Muscle of arm (tissue), 12 donors: ENCODE measurements around the gene LY9. TPM values are rescaled to one million over a fixed set of nuclear protein-coding genes. Genes with fewer than 3 reads are reported as not detected.
"Not testable (repeated sequence)": the region's sequence is repeated elsewhere in the genome, so short reads cannot be mapped to it uniquely, and the experiment has no call there.

Experiments
- DNase-seq: peaks from one replicate; pipeline ENCODE4 v3.0.0-alpha.2; 2013
- polyA plus RNA-seq, 12 donors: library from polyadenylated mRNA; unstranded; fragments of 120-200 nt; gene quantifications; one replicate each; pipeline ENCODE4 v1.2.1, GENCODE V29; 2013; ENCODE audit not compliant: insufficient read length in 12 of 12

Gene LY9
- polyA plus RNA-seq, 12 donors: 0.08 to 1.4 (median 0.30) TPM; not detected in 3

GRCh38 chr1:160863774-160864131 lies 67.8 kb downstream of the LY9 start:
- DNase-seq: peak; percentile 9

DNA sequence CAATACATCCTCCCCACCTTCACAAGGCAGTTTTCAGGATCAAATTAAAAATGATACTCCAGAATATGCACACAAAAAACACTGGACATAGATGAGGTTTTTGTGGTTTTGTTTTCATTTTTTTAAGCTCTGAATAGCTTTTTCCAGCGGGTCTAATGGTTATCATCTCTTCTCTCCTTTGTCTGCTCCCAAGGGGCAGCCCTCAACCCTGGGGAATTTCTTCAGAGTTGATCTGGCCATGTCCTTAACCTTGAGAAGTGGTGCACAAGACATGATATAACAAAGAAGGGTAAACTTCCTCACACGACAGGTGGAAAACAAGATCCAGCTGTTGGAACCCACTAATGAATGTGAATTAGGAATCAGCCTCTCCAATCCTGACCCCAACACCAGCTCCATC lies 68.2 kb downstream of the LY9 start:
- no peak for DNase-seq

GRCh38 chr1:160865337-160865736 lies 69.4 kb downstream of the LY9 start:
- no peak for DNase-seq

- no peak for DNase-seq
These were observed 70.2 kb downstream of the LY9 start for GRCh38 chr1:160866001-160866694.

- no peak for DNase-seq
These were observed 70.8 kb downstream of the LY9 start for GRCh38 chr1:160866695-160867260.

DNA sequence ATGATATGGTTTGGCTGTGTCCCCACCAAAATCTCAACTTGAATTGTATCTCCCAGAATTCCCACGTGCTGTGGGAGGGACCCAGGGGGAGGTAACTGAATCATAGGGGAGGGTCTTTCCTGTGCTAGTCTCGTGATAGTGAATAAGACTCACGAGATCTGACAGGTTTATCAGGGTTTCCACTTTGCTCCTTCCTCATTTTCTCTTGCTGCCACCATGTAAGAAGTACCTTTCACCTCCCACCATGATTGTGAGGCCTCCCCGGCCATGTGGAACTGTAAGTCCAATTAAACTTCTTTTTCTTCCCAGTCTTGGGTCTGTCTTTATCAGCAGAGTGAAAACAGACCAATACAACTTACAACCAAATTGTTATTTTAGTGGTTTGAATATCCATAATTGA lies 71.7 kb downstream of the LY9 start:
- not testable (repeated sequence) for DNase-seq

DNA sequence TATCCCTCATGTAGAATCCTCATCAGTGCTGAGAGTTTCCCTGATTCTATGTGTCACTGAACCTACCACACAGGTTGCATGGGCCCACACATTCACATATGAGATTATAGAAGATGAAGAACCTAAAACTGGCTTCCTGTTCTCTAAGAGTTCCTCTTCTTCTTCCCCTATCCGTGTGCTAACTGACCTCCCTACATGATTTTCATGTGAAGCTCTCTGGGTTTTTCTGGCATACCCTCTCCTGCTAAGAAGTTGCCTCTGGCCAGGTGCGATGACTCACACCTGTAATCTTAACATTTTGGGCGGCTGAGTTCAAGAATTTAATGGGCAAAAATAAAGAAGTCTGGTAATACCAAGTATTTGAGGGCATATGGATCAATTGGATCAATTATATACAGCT lies 72.2 kb downstream of the LY9 start:
- no peak for DNase-seq

DNA sequence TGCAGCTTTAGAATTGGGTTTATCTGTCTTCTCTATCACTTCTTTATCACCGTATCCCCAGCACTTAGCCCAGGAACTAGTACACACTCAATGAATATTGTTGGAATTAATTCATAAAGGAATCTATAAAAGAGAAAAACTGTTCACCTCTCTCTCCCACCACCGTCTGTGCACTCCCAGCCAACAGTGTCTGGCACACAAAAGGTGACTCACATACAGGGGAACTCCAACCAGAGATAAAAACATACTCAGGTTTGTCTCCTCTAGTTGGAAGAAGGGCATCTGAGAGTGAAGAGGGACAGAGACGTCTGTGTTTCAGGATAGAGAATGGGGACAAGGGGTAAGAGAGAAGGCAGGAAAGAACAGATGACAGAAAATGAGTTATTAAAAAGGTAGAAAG lies 79.0 kb downstream of the LY9 start:
- no peak for DNase-seq

DNA sequence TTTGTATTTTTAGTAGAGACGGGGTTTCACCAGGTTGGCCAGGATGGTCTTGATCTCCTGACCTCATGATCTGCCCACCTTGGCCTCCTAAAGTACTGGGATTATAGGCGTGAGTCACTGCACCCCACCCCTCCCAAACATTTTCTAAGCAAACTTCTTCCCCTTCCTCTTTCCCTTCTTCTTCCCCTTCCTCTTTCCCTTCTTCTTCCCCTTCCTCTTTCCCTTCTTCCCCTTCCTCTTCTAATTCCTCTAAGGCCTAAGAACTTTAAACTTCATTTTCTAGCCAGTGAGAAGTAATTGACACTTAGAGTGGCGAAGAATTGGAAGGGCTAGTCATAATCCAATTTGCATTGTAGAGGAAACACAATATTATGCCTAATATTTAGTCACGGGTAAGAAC lies 79.6 kb downstream of the LY9 start:
- DNase-seq: not testable (repeated sequence)

DNA sequence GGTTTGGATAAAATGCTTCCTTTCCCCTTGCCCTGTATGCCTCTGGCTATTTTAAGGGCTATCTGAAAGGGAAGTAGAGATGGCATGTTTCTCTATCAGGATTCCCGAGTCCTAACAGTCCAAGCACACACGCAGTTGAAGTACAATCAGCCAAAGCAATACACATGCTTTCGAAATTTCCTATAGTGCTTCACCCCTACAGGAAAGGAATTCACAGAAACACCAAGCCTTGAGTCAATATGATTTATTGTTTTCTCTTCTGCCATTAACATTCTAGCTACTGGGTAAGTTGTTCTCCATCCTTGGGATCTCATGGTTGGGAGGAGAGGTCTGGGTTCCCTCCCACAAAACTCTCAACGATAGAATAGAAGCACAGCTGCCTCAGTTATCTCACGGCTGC lies 80.3 kb downstream of the LY9 start:
- no peak for DNase-seq

DNA sequence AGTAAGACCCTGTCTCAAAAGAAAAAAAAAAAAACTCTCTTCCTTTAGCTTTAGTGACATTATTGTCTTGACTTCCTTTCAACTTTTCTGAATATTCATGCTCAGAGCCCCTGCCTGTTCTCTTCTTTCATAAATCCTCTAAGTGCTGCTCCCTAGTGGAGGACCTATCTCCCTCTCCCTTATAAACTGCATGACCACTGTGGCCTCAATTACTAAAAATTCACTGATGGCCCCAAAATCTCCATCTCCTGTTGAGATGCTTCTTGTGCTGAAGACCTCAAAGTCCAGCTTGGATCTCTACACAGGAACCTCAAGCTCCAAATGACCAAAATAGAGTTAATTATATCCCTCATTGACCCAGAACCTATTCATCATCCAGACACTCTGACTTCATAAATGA lies 81.2 kb downstream of the LY9 start:
- DNase-seq: no peak

Other genes with a start within 250 kb of the LY9 start
- gene CD84, start 216.7 kb upstream of the LY9 start, polyA plus RNA-seq: 1 to 10 TPM in 8 of 12 donors, under 1 TPM in 2, not detected in 2; 0.89 to 4.5 (median 1.3) TPM
- under 1 TPM in 5 of 12 donors, not detected in 7; 0.06 to 0.41 (median 0.12) TPM for gene SLAMF1, start 149.1 kb upstream of the LY9 start, polyA plus RNA-seq
- gene CD48, start 84.4 kb upstream of the LY9 start, polyA plus RNA-seq: 1 to 10 TPM in 10 of 12 donors, not detected in 2; 1.1 to 7.4 (median 1.4) TPM
- 1 to 10 TPM in 1 of 12 donors, under 1 TPM in 8, not detected in 3; 0.26 to 2.3 (median 0.43) TPM for gene SLAMF7, start 56.9 kb upstream of the LY9 start, polyA plus RNA-seq
- gene CD244, start 66.7 kb downstream of the LY9 start, polyA plus RNA-seq: 1 to 10 TPM in 3 of 12 donors, under 1 TPM in 6, not detected in 3; 0.09 to 5.6 (median 0.36) TPM
- 10 to 100 TPM in 1 of 12 donors, 1 to 10 TPM in 1, under 1 TPM in 6, not detected in 4; 0.16 to 29.3 (median 0.35) TPM for gene ITLN1, start 89.0 kb downstream of the LY9 start, polyA plus RNA-seq
- under 1 TPM in 1 of 12 donors, not detected in 11; 0.36 TPM for gene ITLN2, start 158.6 kb downstream of the LY9 start, polyA plus RNA-seq
- gene F11R, start 225.0 kb downstream of the LY9 start, polyA plus RNA-seq: 10 to 100 TPM in 11 of 12 donors, not detected in 1; 11.5 to 40.4 (median 16.3) TPM
- 10 to 100 TPM in 11 of 12 donors, not detected in 1; 18.6 to 33.2 (median 23.2) TPM for gene TSTD1, start 242.8 kb downstream of the LY9 start, polyA plus RNA-seq
- 10 to 100 TPM in 11 of 12 donors, not detected in 1; 24.8 to 51.5 (median 33.4) TPM for gene USF1, start 249.8 kb downstream of the LY9 start, polyA plus RNA-seq